GM12878 (cell line): ENCODE data around the gene ELL.

Source experiments
- ATF7 ChIP-seq: fragments of 450-650 bp; IDR thresholded peaks from 2 replicates; pipeline ENCODE4 v1.6.1; 2016; ENCODE audit warnings: low read depth, mild to moderate bottlenecking
- BCL11A ChIP-seq: IDR thresholded peaks from 2 replicates; pipeline ENCODE4 v1.6.1; 2011; ENCODE audit warnings: low read depth, low read length
- BRCA1 ChIP-seq: IDR thresholded peaks from 2 replicates; pipeline ENCODE4 v1.6.1; 2011; ENCODE audit warnings: low read depth, low read length, improper control_type of control experiment
- CEBPB ChIP-seq, 2 experiments: fragments of 150-350 bp in 1 of 2; IDR thresholded peaks; 2 replicates each; pipeline ENCODE4 v1.6.1; 2012 to 2014; ENCODE audit warnings: low read depth in 2 of 2, low read length in 2 of 2, borderline replicate concordance in 1 of 2, inconsistent platforms in 1 of 2
- CHD1 ChIP-seq: IDR thresholded peaks from 2 replicates; pipeline ENCODE4 v1.6.1; 2012; ENCODE audit warnings: low read depth, low read length, improper control_type of control experiment
- CTCF ChIP-seq, 3 experiments: IDR thresholded peaks in 2 of 3; conservative IDR thresholded peaks in 1 of 3; 2 replicates each; pipeline ENCODE4 v1.5.1; 2011; ENCODE audit warnings: low read depth in 3 of 3, low read length in 3 of 3, mild to moderate bottlenecking in 3 of 3, control low read depth in 2 of 3, moderate library complexity in 2 of 3, inconsistent platforms in 1 of 3, mixed read lengths in 1 of 3; ENCODE audit not compliant: control insufficient read depth in 2 of 3, insufficient read depth in 1 of 3; ENCODE audit errors: extremely low read depth in 1 of 3
- EP300 ChIP-seq, 2 experiments: fragments of 150-350 bp in 1 of 2; IDR thresholded peaks; 2 replicates each; pipeline ENCODE4 v1.6.1; 2011 to 2012; ENCODE audit warnings: low read depth in 2 of 2, low read length in 2 of 2, borderline replicate concordance in 1 of 2, improper control_type of control experiment in 1 of 2, inconsistent platforms in 1 of 2; ENCODE audit not compliant: control insufficient read depth in 1 of 2
- JUND ChIP-seq: IDR thresholded peaks from 2 replicates; pipeline ENCODE4 v1.6.1; 2012; ENCODE audit warnings: low read depth, mild to moderate bottlenecking, low read length, improper control_type of control experiment, moderate library complexity
- YY1 ChIP-seq: IDR thresholded peaks from 2 replicates; pipeline ENCODE4 v1.6.1; 2011; ENCODE audit warnings: low read depth, mild to moderate bottlenecking, low read length
- TF ChIP-seq, protein P1 (sequence below): IDR thresholded peaks from 2 replicates; pipeline ENCODE4 v1.6.1; 2011; ENCODE audit warnings: low read depth, mild to moderate bottlenecking, low read length, moderate library complexity, borderline replicate concordance; ENCODE audit errors: extremely low read depth

GRCh38 chr19:18444513-18444912 lies 77.4 kb downstream of the ELL start:
- TF ChIP-seq CHD1 (no peak), EP300 (IDR thresholded peaks at IDR 0.05; ENCODE audit: borderline replicate concordance in 1 of 2, control insufficient read depth in 1 of 2, low read depth in 2 of 2, low read length in 2 of 2) (no peak), BRCA1 (no peak), BCL11A (no peak), CTCF (IDR thresholded peaks at IDR 0.05 in 2 of 3, conservative IDR thresholded peaks at IDR 0.05 in 1 of 3; ENCODE audit: control insufficient read depth in 2 of 3, extremely low read depth in 1 of 3, insufficient read depth in 1 of 3, low read depth in 3 of 3, low read length in 3 of 3) (no peak), CEBPB (IDR thresholded peaks at IDR 0.05; ENCODE audit: borderline replicate concordance in 1 of 2, low read depth in 2 of 2, low read length in 2 of 2) (no peak), ATF7 (no peak), YY1 (no peak), JUND (no peak)
- TF ChIP-seq, protein P1, sequence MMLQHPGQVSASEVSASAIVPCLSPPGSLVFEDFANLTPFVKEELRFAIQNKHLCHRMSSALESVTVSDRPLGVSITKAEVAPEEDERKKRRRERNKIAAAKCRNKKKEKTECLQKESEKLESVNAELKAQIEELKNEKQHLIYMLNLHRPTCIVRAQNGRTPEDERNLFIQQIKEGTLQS: no peak
